GM19025 (cell line): Measurements from ENCODE around the gene CCL8.
"Not testable (repeated sequence)": the region's sequence is repeated elsewhere in the genome, so short reads cannot be mapped to it uniquely, and the experiment has no call there.

ENCODE experiments used
- ATAC-seq: cut with Tn5 transposase; IDR thresholded peaks from one replicate; pipeline ENCODE4 v1.9.1; 2021; ENCODE audit warnings: mild to moderate bottlenecking, low read depth, moderate library complexity; ENCODE audit not compliant: unreplicated experiment

Gene CCL8

GRCh38 chr17:34312080-34312479, 7.2 kb upstream of the CCL8 start:
- no peak for ATAC-seq

GRCh38 chr17:34313164-34313563, 6.1 kb upstream of the CCL8 start:
- ATAC-seq, result no peak

GRCh38 chr17:34314279-34314678, 5.0 kb upstream of the CCL8 start:
- ATAC-seq, result no peak

GRCh38 chr17:34318474-34318873, 761 bp upstream of the CCL8 start:
- no peak for ATAC-seq

GRCh38 chr17:34321964-34322363, 2.7 kb downstream of the CCL8 start:
- ATAC-seq, result no peak

GRCh38 chr17:34327580-34327979, 8.3 kb downstream of the CCL8 start:
- ATAC-seq, result not testable (repeated sequence)

- no peak for ATAC-seq
Observed at GRCh38 chr17:34337701-34338100, 18.5 kb downstream of the CCL8 start.

GRCh38 chr17:34339138-34339770, 20.0 kb downstream of the CCL8 start:
- no peak for ATAC-seq

- ATAC-seq, result no peak
Observed at GRCh38 chr17:34341916-34342315, 22.7 kb downstream of the CCL8 start.

- ATAC-seq, result no peak
Observed at GRCh38 chr17:34347063-34347462, 27.8 kb downstream of the CCL8 start.

GRCh38 chr17:34349751-34350150, 30.5 kb downstream of the CCL8 start:
- ATAC-seq, result no peak

- ATAC-seq, result no peak
Observed at GRCh38 chr17:34351096-34351495, 31.9 kb downstream of the CCL8 start.

GRCh38 chr17:34352191-34352590, 33.0 kb downstream of the CCL8 start:
- ATAC-seq, result no peak

- no peak for ATAC-seq
Observed at GRCh38 chr17:34354637-34355036, 35.4 kb downstream of the CCL8 start.

GRCh38 chr17:34356194-34356593, 37.0 kb downstream of the CCL8 start, which contains the start of gene CCL13:
Gene CCL13 (plus strand): TSS chr17:34356480. CDS start chr17:34356527, 47 bp downstream.
- no peak for ATAC-seq

GRCh38 chr17:34357398-34357797, 38.2 kb downstream of the CCL8 start:
- ATAC-seq, result no peak

- ATAC-seq, result no peak
Observed at GRCh38 chr17:34358631-34359030, 39.4 kb downstream of the CCL8 start.

- ATAC-seq, result no peak
Observed at GRCh38 chr17:34360601-34361270, 41.5 kb downstream of the CCL8 start.

- peak; percentile 70 for ATAC-seq
Observed at GRCh38 chr17:34361478-34362061, 42.3 kb downstream of the CCL8 start.

- ATAC-seq, result no peak
Observed at GRCh38 chr17:34363183-34363661, 44.0 kb downstream of the CCL8 start, which contains the start of gene CCL1. Gene CCL1 (minus strand): TSS chr17:34363233. CDS start chr17:34363161, 72 bp downstream.

- no peak for ATAC-seq
Observed at GRCh38 chr17:34364751-34365150, 45.5 kb downstream of the CCL8 start.

GRCh38 chr17:34365340-34365739, 46.1 kb downstream of the CCL8 start:
- ATAC-seq, result no peak
